KOPT-K1 (cell line): ENCODE data around the gene C7orf25.
A peak's percentile ranks its signal among the peaks of the same experiment; 100 is the strongest.

ENCODE experiments used
- H3K27ac ChIP-seq: fragments of 200-600 bp; sonication (generic); 2 replicates; pipeline ENCODE4 v1.5.1; 2016; ENCODE audit warnings: antibody characterized with exemption, mild to moderate bottlenecking, low read depth, low read length; ENCODE audit not compliant: poor library complexity, severe bottlenecking
- H3K36me3 ChIP-seq: fragments of 200-600 bp; sonication (generic); 2 replicates; pipeline ENCODE4 v1.5.1; 2017; ENCODE audit warnings: antibody characterized with exemption, mild to moderate bottlenecking, low read length, moderate library complexity; ENCODE audit not compliant: insufficient read depth
- H3K9me3 ChIP-seq: fragments of 200-600 bp; sonication (generic); 2 replicates; pipeline ENCODE4 v1.5.1; 2017; ENCODE audit warnings: antibody characterized with exemption, low read length, mild to moderate bottlenecking; ENCODE audit not compliant: insufficient read depth, poor library complexity, severe bottlenecking

Gene C7orf25

DNA sequence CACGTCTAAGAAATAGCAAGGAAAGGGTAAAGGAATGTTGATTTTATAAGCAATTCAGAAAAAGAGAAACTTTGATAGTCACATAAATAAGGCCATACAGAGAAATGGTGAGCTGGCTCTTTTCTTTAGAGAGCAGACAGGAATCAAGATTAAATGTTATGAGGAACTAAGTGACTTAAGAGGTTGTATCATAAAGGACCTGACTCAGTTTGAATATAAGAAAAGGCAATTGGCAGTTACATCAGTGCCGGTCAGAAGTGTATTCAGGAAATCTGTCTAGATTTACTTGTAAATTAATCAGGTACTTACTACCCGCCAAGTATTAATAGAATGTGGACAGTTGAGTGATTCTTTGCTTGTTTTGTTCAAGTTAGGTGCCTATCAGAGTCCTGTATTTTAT lies 22.4 kb upstream of the C7orf25 start:
- H3K27ac ChIP-seq = no peak overlapping the region
- H3K36me3 ChIP-seq = peaks cover 45% of the 10 kb centered on the region
- no peaks in the 10 kb centered on the region for H3K9me3 ChIP-seq

GRCh38 chr7:42932811-42933591 lies 21.1 kb upstream of the C7orf25 start:
- peaks cover 35% of the 10 kb centered on the region for H3K36me3 ChIP-seq
- H3K9me3 ChIP-seq = no peaks in the 10 kb centered on the region
- H3K27ac ChIP-seq = peak overlapping the region; percentile 89

GRCh38 chr7:42931834-42932651 lies 20.2 kb upstream of the C7orf25 start, which contains the start of the genes MRPL32 and PSMA2:
TSS of gene MRPL32 (plus strand) at chr7:42932376. CDS start at chr7:42932387, 11 bp downstream.
TSS of gene PSMA2 (minus strand) at chr7:42932174. CDS start at chr7:42932158, 16 bp downstream.
- Histone ChIP-seq H3K9me3 (no peaks in the 10 kb centered on the region), H3K27ac (peak within 1 kb of the TSS; percentile 89), H3K36me3 (peaks cover 35% of the 10 kb centered on the region)

- no peaks in the 10 kb centered on the region for H3K9me3 ChIP-seq
- H3K36me3 ChIP-seq = peaks cover 36% of the 10 kb centered on the region
- peak overlapping the region; percentile 89 for H3K27ac ChIP-seq
These were observed 19.6 kb upstream of the C7orf25 start for GRCh38 chr7:42931447-42931833.

GRCh38 chr7:42930889-42931288 lies 19.0 kb upstream of the C7orf25 start:
- Histone ChIP-seq H3K36me3 (peaks cover 37% of the 10 kb centered on the region), H3K9me3 (no peaks in the 10 kb centered on the region), H3K27ac (peak overlapping the region; percentile 89)

- H3K27ac ChIP-seq = no peak overlapping the region
- peaks cover 38% of the 10 kb centered on the region for H3K36me3 ChIP-seq
- no peaks in the 10 kb centered on the region for H3K9me3 ChIP-seq
These were observed 17.6 kb upstream of the C7orf25 start for GRCh38 chr7:42929449-42929848.

- Histone ChIP-seq H3K36me3 (peaks cover 45% of the 10 kb centered on the region), H3K27ac (no peak overlapping the region), H3K9me3 (no peaks in the 10 kb centered on the region)
These were observed 16.9 kb upstream of the C7orf25 start for GRCh38 chr7:42928754-42929153.

DNA sequence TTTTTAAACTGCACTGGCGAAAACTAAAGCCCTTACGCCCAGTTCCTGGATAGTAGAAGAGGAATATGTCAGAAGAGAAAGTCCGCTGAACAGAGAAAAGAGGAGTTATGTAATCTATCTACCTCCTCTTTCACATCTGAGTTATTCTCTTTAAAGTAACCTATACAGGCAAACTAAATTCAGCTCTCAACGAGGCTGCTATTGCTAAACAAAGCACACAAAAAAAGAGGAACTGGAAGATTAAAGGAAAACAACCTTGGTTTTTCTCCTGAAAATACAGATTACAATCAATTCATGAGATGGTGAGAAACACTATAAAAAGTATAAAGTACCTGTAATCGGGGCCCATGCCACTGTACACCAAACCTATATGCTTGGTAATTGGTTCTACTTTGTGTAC lies 14.3 kb upstream of the C7orf25 start:
- H3K36me3 ChIP-seq = peaks cover 70% of the 10 kb centered on the region
- no peaks in the 10 kb centered on the region for H3K9me3 ChIP-seq
- H3K27ac ChIP-seq = no peak overlapping the region

DNA sequence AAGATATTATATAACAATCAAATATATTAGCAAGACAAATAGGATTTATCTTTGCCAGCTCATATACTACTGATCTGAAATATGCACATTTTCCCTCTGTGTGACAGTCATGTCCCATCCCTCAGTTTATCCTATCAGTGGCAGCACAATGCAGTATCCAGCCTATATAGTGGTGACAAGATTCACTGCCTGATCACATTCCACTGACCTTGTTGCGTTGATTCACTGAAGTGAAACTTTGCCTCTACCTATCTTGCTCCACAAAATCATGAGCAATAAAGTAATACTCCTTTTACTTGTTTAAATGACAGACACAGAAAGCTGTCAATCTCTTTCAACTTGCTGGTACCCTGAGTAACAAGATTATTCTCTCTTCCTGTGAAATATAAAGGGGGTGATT lies 13.8 kb upstream of the C7orf25 start:
- peaks cover 76% of the 10 kb centered on the region for H3K36me3 ChIP-seq
- no peaks in the 10 kb centered on the region for H3K9me3 ChIP-seq
- no peak overlapping the region for H3K27ac ChIP-seq

DNA sequence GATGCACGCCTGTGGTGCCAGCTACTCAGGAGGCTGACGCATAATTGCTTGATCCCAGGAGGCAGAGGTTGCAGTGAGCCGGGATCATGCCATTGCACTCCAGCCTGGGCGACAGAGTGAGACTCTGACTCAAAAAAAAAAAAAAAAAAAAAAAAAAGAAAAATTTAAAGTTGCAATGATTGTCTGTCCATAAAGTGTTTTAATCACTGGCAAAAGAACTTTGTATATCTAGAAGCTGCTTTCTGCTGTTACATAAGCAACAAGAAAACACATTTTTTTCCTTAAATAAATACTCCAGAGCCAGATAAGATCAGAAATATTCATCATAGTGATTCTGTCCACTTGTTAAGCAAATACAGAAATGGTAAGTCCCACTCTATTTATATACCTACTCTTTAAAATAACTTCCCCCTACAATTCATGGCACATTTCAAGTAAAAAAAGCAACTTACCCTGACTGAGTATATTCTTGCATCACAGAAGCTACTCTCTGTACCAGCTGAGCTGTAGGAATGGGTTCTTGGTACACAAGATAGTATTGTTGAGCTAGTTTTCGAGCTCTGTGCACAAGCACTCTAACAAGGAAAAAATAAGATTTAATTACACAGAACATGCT lies 12.5 kb upstream of the C7orf25 start:
- Histone ChIP-seq H3K36me3 (peaks cover 89% of the 10 kb centered on the region), H3K9me3 (no peaks in the 10 kb centered on the region), H3K27ac (no peak overlapping the region)

DNA sequence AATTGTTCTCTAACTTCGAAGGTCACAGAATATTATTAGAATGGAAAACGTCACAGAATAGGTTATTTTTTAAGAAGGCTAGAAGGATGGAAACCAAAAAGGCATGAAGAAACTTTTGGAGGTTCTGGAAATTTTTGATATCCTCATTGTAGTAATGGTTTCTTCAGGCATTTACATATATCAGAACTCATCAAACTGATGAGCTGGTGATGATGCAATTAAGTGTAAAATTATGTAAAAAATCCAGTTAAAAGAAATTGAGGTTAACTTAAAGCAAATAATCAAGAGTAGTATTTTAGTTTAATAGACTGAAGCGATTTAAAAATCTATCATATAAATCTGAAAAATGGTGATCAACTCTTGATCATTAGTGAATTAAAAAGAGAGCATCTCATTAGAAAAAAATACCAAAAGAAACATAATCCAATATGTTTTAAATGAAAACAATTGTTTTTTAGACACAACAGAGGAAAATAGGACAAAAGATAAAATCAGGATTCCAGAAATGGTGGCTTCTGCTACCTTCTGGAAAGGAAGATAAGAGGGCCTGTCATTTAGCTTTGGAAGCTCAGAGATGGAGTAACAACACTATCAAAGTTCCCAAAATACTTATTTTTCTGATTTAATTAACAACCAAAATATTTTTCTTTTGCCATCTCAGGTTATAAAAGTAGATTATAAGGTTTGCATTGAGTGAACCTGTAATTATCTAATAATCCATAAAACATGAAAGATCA lies 10.3 kb upstream of the C7orf25 start:
- H3K36me3 ChIP-seq = peaks cover 100% of the 10 kb centered on the region
- H3K27ac ChIP-seq = no peak overlapping the region
- H3K9me3 ChIP-seq = no peaks in the 10 kb centered on the region

DNA sequence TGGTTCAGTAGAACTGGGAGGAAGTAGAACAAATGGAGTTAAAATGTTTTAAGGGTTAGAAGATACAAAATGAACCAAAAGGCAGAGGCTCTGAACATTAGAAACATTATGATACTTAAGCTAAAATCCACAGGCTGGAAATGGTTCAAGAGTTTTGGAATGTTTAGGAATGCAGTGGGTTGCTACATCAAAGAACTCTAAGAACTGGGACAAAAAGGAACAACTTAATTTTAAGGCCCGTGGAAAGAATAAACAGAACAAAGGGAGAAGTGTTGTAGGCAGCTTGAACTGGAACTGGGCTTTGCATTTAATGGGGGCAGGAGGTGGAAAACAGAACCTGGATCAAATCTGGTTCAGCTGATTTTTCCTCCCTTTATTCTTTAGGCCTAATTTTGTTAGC lies 3.5 kb upstream of the C7orf25 start:
- no peak overlapping the region for H3K27ac ChIP-seq
- H3K36me3 ChIP-seq = peaks cover 64% of the 10 kb centered on the region
- no peaks in the 10 kb centered on the region for H3K9me3 ChIP-seq

GRCh38 chr7:42914421-42915045 lies 2.7 kb upstream of the C7orf25 start:
- Histone ChIP-seq H3K36me3 (peaks cover 55% of the 10 kb centered on the region), H3K27ac (peak overlapping the region; percentile 78), H3K9me3 (no peaks in the 10 kb centered on the region)

- Histone ChIP-seq H3K9me3 (no peaks in the 10 kb centered on the region), H3K36me3 (peaks cover 50% of the 10 kb centered on the region), H3K27ac (peak overlapping the region; percentile 78)
These were observed 2.1 kb upstream of the C7orf25 start for GRCh38 chr7:42914009-42914408.
